ENCODE data around the gene SOCS6. TPM values are rescaled to one million over a fixed set of nuclear protein-coding genes. Genes with fewer than 3 reads are reported as not detected.

The SOCS6 gene
- total RNA-seq, 1 donor from 2014 or later: 12.4 TPM

GRCh38 chr18:70261141-70261788 lies 27.6 kb upstream of the SOCS6 start:
- no peak for TF ChIP-seq CTCF (IDR thresholded peaks at IDR 0.05; ENCODE audit: partially characterized antibody, unreplicated experiment)
- no peak overlapping the region for H3K27ac Mint-ChIP-seq (ENCODE audit: unreplicated experiment)
- H3K36me3 Mint-ChIP-seq (ENCODE audit: unreplicated experiment): no peaks in the 10 kb centered on the region
- peaks cover 2% of the 10 kb centered on the region for H3K4me1 Mint-ChIP-seq (ENCODE audit: low read depth, unreplicated experiment)
- H3K27me3 Mint-ChIP-seq (ENCODE audit: unreplicated experiment): no peaks in the 10 kb centered on the region
- no peak for DNase-seq
- no peak overlapping the region for H3K4me3 Mint-ChIP-seq (ENCODE audit: unreplicated experiment)
- H3K9me3 Mint-ChIP-seq (ENCODE audit: unreplicated experiment): peaks cover 2% of the 10 kb centered on the region

GRCh38 chr18:70263336-70263735 lies 25.5 kb upstream of the SOCS6 start:
- no peaks in the 10 kb centered on the region for H3K36me3 Mint-ChIP-seq (ENCODE audit: unreplicated experiment)
- H3K4me3 Mint-ChIP-seq (ENCODE audit: unreplicated experiment): no peak overlapping the region
- H3K27me3 Mint-ChIP-seq (ENCODE audit: unreplicated experiment): no peaks in the 10 kb centered on the region
- DNase-seq: no peak
- peaks cover 2% of the 10 kb centered on the region for H3K9me3 Mint-ChIP-seq (ENCODE audit: unreplicated experiment)
- no peak for TF ChIP-seq CTCF (IDR thresholded peaks at IDR 0.05; ENCODE audit: partially characterized antibody, unreplicated experiment)
- no peak overlapping the region for H3K27ac Mint-ChIP-seq (ENCODE audit: unreplicated experiment)
- peaks cover 2% of the 10 kb centered on the region for H3K4me1 Mint-ChIP-seq (ENCODE audit: low read depth, unreplicated experiment)

GRCh38 chr18:70271742-70272141 lies 17.1 kb upstream of the SOCS6 start:
- H3K27me3 Mint-ChIP-seq (ENCODE audit: unreplicated experiment): no peaks in the 10 kb centered on the region
- H3K4me1 Mint-ChIP-seq (ENCODE audit: low read depth, unreplicated experiment): no peaks in the 10 kb centered on the region
- no peak for TF ChIP-seq CTCF (IDR thresholded peaks at IDR 0.05; ENCODE audit: partially characterized antibody, unreplicated experiment)
- H3K4me3 Mint-ChIP-seq (ENCODE audit: unreplicated experiment): no peak overlapping the region
- DNase-seq: no peak
- H3K27ac Mint-ChIP-seq (ENCODE audit: unreplicated experiment): no peak overlapping the region
- peaks cover 22% of the 10 kb centered on the region for H3K36me3 Mint-ChIP-seq (ENCODE audit: unreplicated experiment)
- H3K9me3 Mint-ChIP-seq (ENCODE audit: unreplicated experiment): peaks cover 4% of the 10 kb centered on the region

- no peaks in the 10 kb centered on the region for H3K27me3 Mint-ChIP-seq (ENCODE audit: unreplicated experiment)
- TF ChIP-seq CTCF (IDR thresholded peaks at IDR 0.05; ENCODE audit: partially characterized antibody, unreplicated experiment): no peak
- peaks cover 22% of the 10 kb centered on the region for H3K36me3 Mint-ChIP-seq (ENCODE audit: unreplicated experiment)
- no peaks in the 10 kb centered on the region for H3K4me1 Mint-ChIP-seq (ENCODE audit: low read depth, unreplicated experiment)
- no peak overlapping the region for H3K4me3 Mint-ChIP-seq (ENCODE audit: unreplicated experiment)
- H3K27ac Mint-ChIP-seq (ENCODE audit: unreplicated experiment): no peak overlapping the region
- peaks cover 4% of the 10 kb centered on the region for H3K9me3 Mint-ChIP-seq (ENCODE audit: unreplicated experiment)
- DNase-seq: no peak
Measured at GRCh38 chr18:70273021-70273420, 15.8 kb upstream of the SOCS6 start.

GRCh38 chr18:70276416-70277191 lies 12.2 kb upstream of the SOCS6 start:
- DNase-seq: no peak
- Mint-ChIP-seq H3K27ac (ENCODE audit: unreplicated experiment) (no peak overlapping the region), H3K4me3 (ENCODE audit: unreplicated experiment) (no peak overlapping the region), H3K27me3 (ENCODE audit: unreplicated experiment) (no peaks in the 10 kb centered on the region), H3K36me3 (ENCODE audit: unreplicated experiment) (peaks cover 12% of the 10 kb centered on the region), H3K4me1 (ENCODE audit: low read depth, unreplicated experiment) (no peaks in the 10 kb centered on the region), H3K9me3 (ENCODE audit: unreplicated experiment) (peaks cover under 1% of the 10 kb centered on the region)
- no peak for TF ChIP-seq CTCF (IDR thresholded peaks at IDR 0.05; ENCODE audit: partially characterized antibody, unreplicated experiment)
